Measurements from ENCODE around the gene NBEA. TPM values are rescaled to one million over a fixed set of nuclear protein-coding genes. Genes with fewer than 3 reads are reported as not detected.

The NBEA gene
- total RNA-seq, 2 donors from 2014 or later = 2.1 to 4.3 TPM

DNA sequence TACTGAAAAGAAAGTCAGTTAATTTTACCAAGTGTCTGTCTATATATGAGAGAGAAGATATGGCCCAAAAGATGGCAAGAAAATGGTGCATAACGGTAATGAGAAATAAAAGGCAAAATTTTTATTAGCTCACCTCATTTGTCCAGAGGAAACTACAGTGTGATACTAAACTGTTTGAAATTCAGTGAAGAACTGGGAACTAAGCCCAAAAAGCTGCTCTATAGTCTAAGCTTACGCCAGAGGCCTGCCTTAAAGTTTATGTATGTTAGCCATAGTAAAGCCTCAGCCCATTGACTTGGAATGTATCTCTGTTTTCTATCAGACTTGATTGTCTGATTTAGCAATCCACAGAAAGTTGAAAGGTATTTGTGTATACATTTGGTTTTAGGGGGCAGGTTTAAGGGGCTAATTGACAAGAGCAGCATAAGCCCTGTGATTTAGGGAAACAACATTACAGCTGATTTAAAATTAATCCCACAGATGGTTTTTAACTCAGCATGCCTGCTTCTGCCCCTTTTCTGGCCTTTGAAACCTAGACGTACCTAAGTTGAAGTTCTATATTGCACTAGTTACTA, 625.4 kb downstream of the NBEA start:
- DNase-seq = no peak
- ATAC-seq = no peak
- intact Hi-C loops (cut with DNase I, micrococcal nuclease) = no loop called here

DNA sequence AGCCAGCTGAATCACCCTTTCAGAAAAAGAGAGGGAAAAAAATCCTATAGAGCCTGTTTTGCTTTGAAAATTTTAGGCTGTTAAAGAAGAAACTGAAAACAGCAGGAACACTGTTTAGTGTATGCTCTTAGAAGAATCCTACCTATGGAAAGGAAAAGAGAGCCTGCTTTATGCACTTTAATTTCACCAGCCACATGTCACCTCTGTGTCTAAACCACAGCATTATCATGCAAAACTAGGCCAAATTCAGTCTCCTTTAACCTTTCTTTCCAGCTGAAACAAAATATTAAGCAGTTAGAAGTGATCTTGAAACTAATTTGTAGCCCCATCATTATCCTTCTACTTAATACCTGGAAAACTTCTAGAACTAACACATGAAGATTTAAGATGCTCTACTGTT, 631.6 kb downstream of the NBEA start:
- ATAC-seq (no peak), DNase-seq (no peak)
- intact Hi-C loops (cut with DNase I, micrococcal nuclease) = no loop called here

- DNase-seq = no peak
- no peak for ATAC-seq
- intact Hi-C loops (cut with DNase I, micrococcal nuclease) = no loop called here
Measured at GRCh38 chr13:35592457-35592856, 650.4 kb downstream of the NBEA start.

DNA sequence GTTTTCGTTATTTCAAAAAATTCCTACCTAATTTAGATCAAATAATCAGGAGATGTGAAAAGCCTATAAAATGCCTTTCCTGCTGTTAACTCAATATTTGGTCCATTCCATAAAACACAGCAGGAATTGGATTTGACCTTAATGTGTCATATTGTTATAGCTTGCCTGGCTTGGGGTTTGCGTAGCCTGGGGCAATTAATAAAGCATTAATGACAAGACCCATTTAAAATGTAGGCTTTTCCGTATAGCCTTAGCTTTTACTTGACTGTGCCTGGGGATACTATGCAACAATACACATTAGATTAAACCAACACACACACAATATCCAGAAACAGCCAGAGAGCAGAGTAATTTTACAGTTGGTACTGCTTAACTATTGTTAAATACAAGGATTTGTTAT, 651.6 kb downstream of the NBEA start:
- intact Hi-C loops (cut with DNase I, micrococcal nuclease) = no loop called here
- DNase-seq (no peak), ATAC-seq (no peak)

DNA sequence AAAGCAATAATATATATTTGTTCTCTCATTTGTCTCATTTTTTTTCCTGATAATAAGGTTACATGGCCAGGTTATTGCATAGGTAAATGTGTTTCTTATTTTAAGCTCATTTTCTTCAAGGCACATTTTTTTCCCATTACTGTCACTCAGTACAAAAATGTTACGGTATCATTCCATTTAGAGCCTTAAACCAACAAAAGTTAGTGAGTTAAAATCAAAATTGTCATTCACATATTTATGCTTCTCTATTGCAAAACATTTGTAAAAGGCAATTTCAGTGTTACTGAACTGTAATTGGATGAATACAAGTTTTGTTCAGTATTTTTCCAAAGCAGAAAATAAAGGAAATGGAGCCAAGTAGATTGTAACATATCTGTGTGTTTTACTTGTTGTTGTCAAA, 652.0 kb downstream of the NBEA start:
- ATAC-seq = no peak
- intact Hi-C loops (cut with DNase I, micrococcal nuclease) = no loop called here
- no peak for DNase-seq

DNA sequence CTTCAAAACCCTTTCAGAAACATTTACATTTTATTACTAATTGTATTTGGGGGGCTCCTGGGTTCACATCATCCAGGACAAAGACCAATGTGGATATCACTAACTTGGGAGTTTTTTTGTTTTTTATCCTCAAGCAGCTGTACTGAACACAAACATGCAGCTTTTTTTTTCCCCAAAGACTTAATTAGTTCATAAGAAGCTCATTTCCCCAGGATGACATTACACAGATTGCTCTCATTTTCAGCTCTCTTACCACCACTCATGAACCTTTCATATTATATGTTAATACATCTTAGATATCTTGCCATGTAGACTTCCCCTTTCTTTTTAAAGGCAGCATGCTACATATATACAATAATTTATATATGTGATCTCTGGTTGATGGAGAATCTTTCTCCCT, 653.1 kb downstream of the NBEA start:
- ATAC-seq (no peak), DNase-seq (no peak)
- intact Hi-C loops (cut with DNase I, micrococcal nuclease) = no loop called here

DNA sequence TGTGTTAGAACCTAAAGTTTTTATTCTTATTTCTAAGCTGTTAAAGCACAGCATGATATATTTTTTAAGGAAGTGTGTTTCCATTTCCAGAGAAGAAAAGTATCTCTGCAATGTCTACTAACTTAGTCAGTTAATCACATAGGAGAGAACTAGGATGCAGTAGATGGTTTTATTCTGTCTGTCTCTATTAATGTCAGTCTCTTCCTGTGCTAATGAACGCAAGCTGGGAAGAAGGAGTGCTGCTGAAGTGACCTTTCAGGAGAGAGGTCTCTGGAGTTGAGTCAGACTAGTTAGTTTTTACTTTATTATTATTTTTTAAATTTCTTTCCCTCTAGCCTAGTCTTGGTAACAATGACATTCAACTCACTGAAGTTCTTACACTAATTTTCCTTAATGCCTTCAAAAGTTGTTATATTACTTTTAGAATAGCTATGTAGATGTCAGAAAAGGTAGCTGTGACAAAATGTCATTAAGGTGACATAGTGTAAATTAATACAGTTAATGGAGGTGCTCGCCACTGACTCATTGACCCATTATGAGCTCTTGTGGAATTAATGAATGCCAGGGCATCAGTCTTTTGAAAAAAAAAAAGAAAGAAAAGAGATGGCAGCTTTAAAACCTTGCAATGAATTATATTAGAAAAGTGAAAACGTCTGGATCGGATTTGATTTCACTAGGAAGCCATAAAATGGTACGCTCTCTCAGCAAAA, 654.4 kb downstream of the NBEA start:
- intact Hi-C loops (cut with DNase I, micrococcal nuclease) = no loop called here
- ATAC-seq (no peak), DNase-seq (no peak)

DNA sequence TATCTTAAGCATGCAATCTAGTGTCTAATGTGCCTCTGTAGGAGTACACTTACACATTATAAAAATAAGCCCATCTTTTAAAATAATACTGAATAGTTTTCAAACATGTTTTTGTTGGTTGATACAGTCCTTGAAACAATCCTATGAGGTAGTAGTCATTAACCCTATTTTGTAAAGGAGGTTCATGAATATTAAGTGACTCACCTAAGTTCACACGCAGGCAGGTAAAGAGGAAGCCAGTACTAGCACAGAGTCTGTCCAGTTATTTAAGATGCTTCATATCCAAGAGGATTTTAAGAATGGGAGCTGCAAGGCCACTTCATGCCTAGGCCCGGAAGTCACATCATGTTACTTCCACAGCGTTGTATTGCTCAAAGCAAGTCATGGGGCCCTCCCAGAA, 655.4 kb downstream of the NBEA start:
- intact Hi-C loops (cut with DNase I, micrococcal nuclease) = no loop called here
- no peak for DNase-seq
- no peak for ATAC-seq

DNA sequence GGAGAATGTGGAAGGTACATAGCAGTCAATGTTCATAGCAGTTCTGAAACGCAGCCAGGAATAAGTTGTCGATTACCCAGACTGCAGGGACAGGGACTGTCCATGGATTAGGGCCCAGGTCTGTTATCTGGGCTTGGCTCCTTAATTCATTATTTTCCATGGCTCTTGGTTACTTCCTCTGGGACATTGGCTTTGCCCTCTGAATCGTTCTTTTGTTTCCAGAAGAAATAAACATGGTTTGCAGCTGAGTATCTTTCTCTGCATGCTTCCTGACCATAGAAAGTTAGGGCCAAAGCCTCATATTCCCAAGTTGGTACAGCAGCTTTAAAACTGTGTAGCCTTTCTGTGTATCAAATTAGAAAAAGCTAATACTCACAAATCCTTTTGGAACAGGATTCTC, 656.2 kb downstream of the NBEA start:
- ATAC-seq (no peak), DNase-seq (no peak)

DNA sequence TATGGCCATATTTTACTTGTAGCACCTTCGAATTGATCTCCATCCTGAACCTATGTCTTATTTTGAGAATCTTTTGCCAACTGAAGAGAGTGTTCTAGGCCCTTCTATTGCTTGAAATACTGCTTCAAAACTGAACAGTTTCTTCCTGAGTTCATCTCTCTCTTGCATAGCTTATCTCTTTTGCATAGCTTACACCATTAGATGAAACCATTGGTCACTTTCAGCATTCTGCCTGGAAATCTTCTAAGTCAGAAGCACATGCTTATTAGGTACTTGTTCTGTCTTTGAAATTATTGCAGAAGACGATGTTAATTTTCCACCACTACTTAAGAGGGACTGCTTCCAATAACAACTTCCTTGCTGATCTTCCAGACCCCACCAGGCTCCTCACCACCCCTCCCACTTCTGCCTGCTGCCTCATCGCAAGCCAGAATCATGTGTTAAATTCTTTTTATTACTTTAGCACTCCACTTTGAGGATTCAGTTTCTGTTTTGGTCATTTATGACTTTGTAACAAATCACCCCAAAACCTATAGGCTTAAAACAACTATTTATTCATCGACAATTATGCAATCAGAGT, 656.8 kb downstream of the NBEA start:
- intact Hi-C loops (cut with DNase I, micrococcal nuclease) = no loop called here
- no peak for ATAC-seq
- no peak for DNase-seq

More for the DNA sequence above, 656.2 kb downstream of the NBEA start:
- intact Hi-C loops (cut with DNase I, micrococcal nuclease) = no loop called here

GRCh38 chr13:35599384-35599783, 657.3 kb downstream of the NBEA start:
- DNase-seq = no peak
- ATAC-seq = no peak

DNA sequence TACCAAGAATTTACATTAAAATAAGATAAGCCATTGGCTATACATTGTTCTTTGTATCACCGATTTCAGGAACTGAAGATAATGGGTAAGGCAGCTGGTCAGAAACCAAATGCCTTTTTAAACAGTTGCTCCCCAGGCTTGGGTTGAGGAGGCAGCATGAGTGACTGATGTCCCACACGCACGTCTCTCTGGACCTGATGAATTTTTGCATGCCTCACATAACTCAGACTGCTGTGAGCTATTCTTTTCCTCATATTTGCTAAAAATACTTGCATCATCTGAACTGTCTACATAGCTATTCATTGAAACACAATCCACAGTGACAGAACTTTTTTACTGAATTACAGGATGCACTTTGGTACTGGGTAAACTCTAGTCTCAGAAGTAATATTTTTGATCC, 658.1 kb downstream of the NBEA start:
- DNase-seq (no peak), ATAC-seq (no peak)
- intact Hi-C loops (cut with DNase I, micrococcal nuclease) = no loop called here

More at GRCh38 chr13:35599384-35599783, 657.3 kb downstream of the NBEA start:
- intact Hi-C loops (cut with DNase I, micrococcal nuclease) = no loop called here

- no peak for DNase-seq
- intact Hi-C loops (cut with DNase I, micrococcal nuclease) = no loop called here
- no peak for ATAC-seq
Measured at GRCh38 chr13:35603593-35604285, 661.7 kb downstream of the NBEA start.

GRCh38 chr13:35614666-35615065, 672.6 kb downstream of the NBEA start:
- ATAC-seq (no peak), DNase-seq (no peak)
- intact Hi-C loops (cut with DNase I, micrococcal nuclease) = no loop called here

DNA sequence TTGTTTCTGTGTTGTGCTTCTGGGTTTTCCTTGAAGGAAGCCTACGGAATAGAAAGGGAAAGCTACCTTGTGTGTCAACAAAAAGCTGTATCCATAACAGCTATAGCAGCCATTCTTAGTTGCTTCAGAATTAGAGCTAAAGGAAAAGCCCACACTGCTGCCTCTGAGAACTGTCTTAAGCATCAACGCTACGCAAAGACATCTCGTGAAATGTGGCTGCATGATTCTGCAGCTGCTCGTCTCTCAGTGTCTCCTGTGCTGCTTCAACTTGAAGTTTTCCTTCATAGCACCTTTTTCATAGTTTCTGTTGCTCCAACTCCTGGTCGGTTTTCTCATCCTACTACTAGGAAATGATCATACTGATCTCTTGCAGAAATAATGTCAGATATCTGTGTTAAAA, 675.4 kb downstream of the NBEA start:
- DNase-seq (no peak), ATAC-seq (no peak)
- intact Hi-C loops (cut with DNase I, micrococcal nuclease) = no loop called here

GRCh38 chr13:35618565-35619083, 676.6 kb downstream of the NBEA start:
- no peak for DNase-seq
- intact Hi-C loops (cut with DNase I, micrococcal nuclease) = no loop called here
- no peak for ATAC-seq

DNA sequence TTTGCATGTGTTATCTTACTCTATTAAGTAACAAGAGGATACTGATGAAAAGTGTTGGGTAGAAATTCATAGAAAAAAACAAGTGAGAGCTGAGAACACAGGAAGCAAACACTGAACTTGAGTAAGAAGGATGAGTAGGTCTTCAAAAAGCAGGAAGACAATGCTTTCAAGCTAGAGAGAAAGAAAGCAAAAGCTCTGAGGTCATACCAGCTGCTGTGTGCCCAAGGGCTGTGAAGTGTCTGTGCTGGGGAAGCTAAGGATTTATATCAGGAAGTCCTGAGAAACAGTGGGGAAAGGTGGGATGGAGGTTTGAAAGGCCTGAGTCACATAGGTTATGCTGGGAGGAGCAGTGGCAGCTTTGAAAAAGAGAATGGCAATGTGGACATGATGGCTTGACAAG, 679.9 kb downstream of the NBEA start:
- ATAC-seq = no peak
- intact Hi-C loops (cut with DNase I, micrococcal nuclease) = no loop called here

GRCh38 chr13:35629026-35629425, 687.0 kb downstream of the NBEA start:
- DNase-seq (no peak), ATAC-seq (no peak)
- intact Hi-C loops (cut with DNase I, micrococcal nuclease) = no loop called here

More for the DNA sequence above, 679.9 kb downstream of the NBEA start:
- no peak for DNase-seq

DNA sequence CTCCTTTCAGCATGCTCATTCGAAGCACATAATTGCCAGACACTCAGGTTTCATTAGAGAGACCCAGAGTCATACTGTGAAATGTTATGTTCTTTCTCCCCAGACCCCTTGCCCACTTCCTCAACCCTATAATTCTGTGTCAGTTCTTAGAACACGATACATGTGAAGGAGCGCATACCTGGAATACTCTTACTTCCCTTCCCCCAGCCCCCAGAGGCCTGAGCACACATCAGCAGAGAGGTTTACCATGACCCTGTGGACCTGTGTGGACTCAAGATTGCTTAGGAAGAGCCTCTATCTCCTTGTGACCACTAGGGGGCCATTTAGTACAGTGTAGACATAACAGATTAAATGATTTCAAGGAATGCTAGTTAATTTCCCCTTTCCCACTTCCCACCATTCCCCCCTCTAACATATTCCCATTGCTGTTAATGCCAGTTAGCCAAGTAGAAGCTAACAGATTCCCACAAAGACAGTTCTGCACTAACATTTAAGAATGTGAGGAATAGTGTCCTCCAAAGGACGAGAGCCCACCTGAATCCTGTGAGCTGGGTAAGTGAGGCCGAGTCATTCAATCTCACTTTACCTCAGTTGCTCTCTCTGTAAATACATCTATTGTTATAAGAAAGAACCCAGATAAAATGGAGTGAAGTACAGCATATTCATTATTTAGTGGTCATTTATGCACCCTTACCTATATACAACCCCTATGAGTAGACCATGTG, 688.6 kb downstream of the NBEA start:
- ATAC-seq (peak; percentile 55), DNase-seq (peak in 1 of 2 donors; percentile 4)
- intact Hi-C loops (cut with DNase I, micrococcal nuclease) = loop anchor here in 1 of 2 donors (10.0 kb wide), 1 partner anchor 154 kb away; no protein-coding TSS in a partner anchor

Measured in left colon (tissue), 2 donors.